Activated CD4-positive, alpha-beta memory T cell treated with anti-CD3 and anti-CD28 coated beads for 36 hours (primary cell): ENCODE results near the gene NEK11. TPM values are rescaled to one million over a fixed set of nuclear protein-coding genes. Genes with fewer than 3 reads are reported as not detected.

Experiments used
- CTCF ChIA-PET: fragments of 350-600 bp; sonication (Branson Sonifier 250); formaldehyde crosslinking; loops from one replicate; lab custom pipeline; 2021; ENCODE audit warnings: antibody characterized with exemption, inconsistent platforms; lab: Charles Lee
- POLR2A ChIA-PET: fragments of 350-600 bp; sonication (Branson Sonifier 250); formaldehyde crosslinking; loops from one replicate; lab custom pipeline; 2021; ENCODE audit warnings: antibody characterized with exemption; lab: Charles Lee
- DNase-seq: peaks from one replicate; pipeline ENCODE4 v3.0.0-alpha.2; 2020
- H3K27ac Mint-ChIP-seq: one replicate; pipeline ENCODE4 v1.8.0; 2021; ENCODE audit warnings: mixed read lengths
- H3K27me3 Mint-ChIP-seq: one replicate; pipeline ENCODE4 v1.8.0; 2021; ENCODE audit warnings: mixed read lengths
- H3K36me3 Mint-ChIP-seq: one replicate; pipeline ENCODE4 v1.8.0; 2021; ENCODE audit warnings: mixed read lengths
- H3K4me1 Mint-ChIP-seq: one replicate; pipeline ENCODE4 v1.8.0; 2021; ENCODE audit warnings: low read depth, mixed read lengths
- H3K4me3 Mint-ChIP-seq: one replicate; pipeline ENCODE4 v1.8.0; 2021; ENCODE audit warnings: mild to moderate bottlenecking, mixed read lengths
- H3K9me3 Mint-ChIP-seq: one replicate; pipeline ENCODE4 v1.8.0; 2021; ENCODE audit warnings: mixed read lengths
- intact Hi-C: fragments of 100-400 bp; cut with micrococcal nuclease; formaldehyde crosslinking; loops from one replicate; pipeline ENCODE4 v1.15.1; 2023
- total RNA-seq, 2 experiments: library from RNA; stranded (reverse); gene quantifications; one replicate each; pipeline ENCODE4 v1.2.3, GENCODE V29; 2021

NEK11 gene, protein sequence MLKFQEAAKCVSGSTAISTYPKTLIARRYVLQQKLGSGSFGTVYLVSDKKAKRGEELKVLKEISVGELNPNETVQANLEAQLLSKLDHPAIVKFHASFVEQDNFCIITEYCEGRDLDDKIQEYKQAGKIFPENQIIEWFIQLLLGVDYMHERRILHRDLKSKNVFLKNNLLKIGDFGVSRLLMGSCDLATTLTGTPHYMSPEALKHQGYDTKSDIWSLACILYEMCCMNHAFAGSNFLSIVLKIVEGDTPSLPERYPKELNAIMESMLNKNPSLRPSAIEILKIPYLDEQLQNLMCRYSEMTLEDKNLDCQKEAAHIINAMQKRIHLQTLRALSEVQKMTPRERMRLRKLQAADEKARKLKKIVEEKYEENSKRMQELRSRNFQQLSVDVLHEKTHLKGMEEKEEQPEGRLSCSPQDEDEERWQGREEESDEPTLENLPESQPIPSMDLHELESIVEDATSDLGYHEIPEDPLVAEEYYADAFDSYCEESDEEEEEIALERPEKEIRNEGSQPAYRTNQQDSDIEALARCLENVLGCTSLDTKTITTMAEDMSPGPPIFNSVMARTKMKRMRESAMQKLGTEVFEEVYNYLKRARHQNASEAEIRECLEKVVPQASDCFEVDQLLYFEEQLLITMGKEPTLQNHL
- total RNA-seq = 1 to 10 TPM; 1.2 to 1.3 TPM

DNA sequence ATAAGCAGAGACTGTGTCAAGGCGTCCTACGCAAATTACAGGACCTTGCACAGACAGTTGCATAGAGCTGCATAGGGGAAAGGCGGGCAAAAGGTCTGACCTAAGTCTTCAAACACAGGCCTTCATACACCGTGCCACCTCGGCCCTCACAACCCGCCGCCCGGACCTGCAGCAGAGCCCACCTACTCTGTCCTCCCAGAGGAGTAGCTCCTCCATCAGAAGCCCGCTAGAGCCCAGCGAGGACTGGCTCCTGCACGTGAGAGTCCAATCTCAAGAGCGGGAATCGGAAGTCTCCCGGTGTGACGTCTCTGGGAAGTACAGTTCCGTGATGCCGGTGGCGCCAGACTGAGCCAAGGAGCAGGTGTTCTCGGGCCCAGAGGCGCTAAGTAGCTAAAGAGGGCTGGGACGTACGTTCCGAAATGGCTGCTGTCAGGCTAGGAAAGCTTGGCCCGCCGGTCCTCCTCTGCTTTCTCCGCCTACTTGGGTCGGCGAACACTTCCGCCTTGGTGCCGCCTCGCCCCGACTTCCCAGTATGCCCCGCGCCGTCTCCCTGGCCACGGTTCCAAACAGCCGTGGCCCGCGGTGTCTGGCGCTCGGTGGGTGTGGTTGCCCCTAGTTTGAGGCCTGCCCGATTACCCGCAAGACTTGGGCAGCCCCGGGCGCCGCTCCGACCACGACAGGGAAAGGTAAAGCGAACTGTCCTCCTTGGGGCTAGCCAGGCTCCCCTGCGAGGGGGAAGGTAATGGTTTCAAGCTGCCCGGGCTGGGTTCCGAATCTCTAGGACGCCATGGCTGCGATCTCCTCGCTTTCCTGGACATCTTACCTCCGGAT, at the start of gene NEK11, which contains the start of gene ASTE1:
Gene NEK11, plus strand, starts transcription at position 557 of the 831 bp plus-strand sequence. CDS start 2,832 bp downstream, outside the sequence.
Gene ASTE1, minus strand, starts transcription at position 505 of the 831 bp plus-strand sequence. CDS start 1,519 bp downstream, outside the sequence.
- H3K36me3 Mint-ChIP-seq = peaks cover 24% of the 10 kb centered on the region

DNA sequence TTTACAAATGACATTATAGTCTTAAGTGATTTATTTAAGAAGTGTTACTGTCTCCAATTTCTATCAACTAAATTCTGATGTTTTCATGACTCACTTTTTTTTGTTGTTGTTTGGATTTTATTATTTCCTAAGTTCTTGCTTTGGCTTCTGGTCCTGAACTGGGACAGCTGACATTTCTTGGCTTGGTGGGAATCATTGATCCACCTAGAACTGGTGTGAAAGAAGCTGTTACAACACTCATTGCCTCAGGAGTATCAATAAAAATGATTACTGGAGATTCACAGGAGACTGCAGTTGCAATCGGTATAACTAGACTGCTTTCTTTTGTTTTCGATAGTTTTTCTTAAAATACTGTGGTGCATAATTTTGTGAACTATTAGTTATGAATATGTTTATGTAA, 47.6 kb upstream of the NEK11 start:
- POLR2A ChIA-PET = no interaction called here
- Mint-ChIP-seq H3K9me3 (no peaks in the 10 kb centered on the region), H3K4me1 (no peaks in the 10 kb centered on the region), H3K27me3 (no peaks in the 10 kb centered on the region), H3K36me3 (peaks cover 18% of the 10 kb centered on the region), H3K4me3 (no peak overlapping the region), H3K27ac (no peak overlapping the region)
- no peak for DNase-seq
- intact Hi-C loops = no loop called here
- CTCF ChIA-PET = no interaction called here

More for the DNA sequence above, at the start of gene NEK11, which contains the start of gene ASTE1:
- Mint-ChIP-seq H3K4me1 (peaks cover 41% of the 10 kb centered on the region), H3K27ac (peak within 1 kb of the TSS; percentile 90), H3K9me3 (no peaks in the 10 kb centered on the region), H3K4me3 (peak within 1 kb of the TSS; percentile 84), H3K27me3 (no peaks in the 10 kb centered on the region)
- peak; percentile 94 for DNase-seq
- ChIA-PET CTCF (interaction anchor here (1.3 to 2.2 kb wide), 2 partner anchors 13 to 134 kb away, joined by 3 to 9 read pairs; no protein-coding TSS in a partner anchor), POLR2A (interaction anchor here (0.8 to 2.5 kb wide), 7 partner anchors 8 to 133 kb away, joined by 3 to 12 read pairs (median 4); partner anchors contain the start of gene ATP2C1)
- intact Hi-C loops = loop anchor here (1.0 to 5.0 kb wide), 7 partner anchors 119 to 1390 kb away; partner anchors contain the start of genes DNAJC13, MRPL3, NUDT16 and PIK3R4

GRCh38 chr3:130981469-130981868, 45.2 kb upstream of the NEK11 start:
- no peaks in the 10 kb centered on the region for H3K4me1 Mint-ChIP-seq
- no peak overlapping the region for H3K4me3 Mint-ChIP-seq
- ChIA-PET POLR2A (no interaction called here), CTCF (no interaction called here)
- no peaks in the 10 kb centered on the region for H3K27me3 Mint-ChIP-seq
- no peak for DNase-seq
- H3K9me3 Mint-ChIP-seq = no peaks in the 10 kb centered on the region
- no peak overlapping the region for H3K27ac Mint-ChIP-seq
- intact Hi-C loops = no loop called here
- H3K36me3 Mint-ChIP-seq = peaks cover 14% of the 10 kb centered on the region

GRCh38 chr3:130990282-130990681, 36.4 kb upstream of the NEK11 start:
- H3K9me3 Mint-ChIP-seq = no peaks in the 10 kb centered on the region
- H3K27ac Mint-ChIP-seq = no peak overlapping the region
- ChIA-PET CTCF (no interaction called here), POLR2A (no interaction called here)
- H3K4me3 Mint-ChIP-seq = no peak overlapping the region
- H3K27me3 Mint-ChIP-seq = no peaks in the 10 kb centered on the region
- peaks cover 14% of the 10 kb centered on the region for H3K36me3 Mint-ChIP-seq
- DNase-seq = no peak
- intact Hi-C loops = no loop called here
- no peaks in the 10 kb centered on the region for H3K4me1 Mint-ChIP-seq

- ChIA-PET CTCF (interaction anchor here (0.9 kb wide), 1 partner anchor 625 kb away, joined by 3 read pairs; no protein-coding TSS in a partner anchor), POLR2A (no interaction called here)
- Mint-ChIP-seq H3K4me1 (no peaks in the 10 kb centered on the region), H3K36me3 (peaks cover 11% of the 10 kb centered on the region), H3K27ac (no peak overlapping the region), H3K4me3 (no peak overlapping the region), H3K9me3 (no peaks in the 10 kb centered on the region), H3K27me3 (no peaks in the 10 kb centered on the region)
- intact Hi-C loops = no loop called here
- DNase-seq = no peak
Measured at GRCh38 chr3:130991126-130991525, 35.6 kb upstream of the NEK11 start.

GRCh38 chr3:130992344-130992743, 34.3 kb upstream of the NEK11 start:
- Mint-ChIP-seq H3K27me3 (no peaks in the 10 kb centered on the region), H3K4me3 (no peak overlapping the region), H3K4me1 (no peaks in the 10 kb centered on the region), H3K27ac (no peak overlapping the region), H3K36me3 (peaks cover 15% of the 10 kb centered on the region), H3K9me3 (no peaks in the 10 kb centered on the region)
- CTCF ChIA-PET = no interaction called here
- POLR2A ChIA-PET = no interaction called here
- no peak for DNase-seq
- intact Hi-C loops = no loop called here

DNA sequence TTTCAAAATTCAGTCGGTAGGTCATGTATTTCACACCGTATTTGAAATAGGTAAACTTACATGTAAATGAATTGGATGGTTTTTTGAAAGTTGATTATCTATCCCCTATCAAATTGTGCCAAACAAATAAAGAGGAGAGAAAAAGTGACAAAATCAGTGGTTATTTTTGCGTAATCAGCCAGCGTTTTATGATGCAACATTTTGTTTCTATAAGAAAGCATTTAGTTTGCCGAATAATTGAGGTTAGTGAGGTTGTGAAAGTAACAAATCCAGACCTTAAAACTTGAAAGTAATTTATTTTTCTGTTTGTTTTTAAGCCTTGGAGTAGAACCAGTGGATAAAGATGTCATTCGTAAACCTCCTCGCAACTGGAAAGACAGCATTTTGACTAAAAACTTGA, 29.4 kb upstream of the NEK11 start:
- Mint-ChIP-seq H3K9me3 (no peaks in the 10 kb centered on the region), H3K4me1 (no peaks in the 10 kb centered on the region), H3K36me3 (peaks cover 18% of the 10 kb centered on the region), H3K27me3 (no peaks in the 10 kb centered on the region), H3K27ac (no peak overlapping the region), H3K4me3 (no peak overlapping the region)
- DNase-seq = no peak
- intact Hi-C loops = no loop called here
- ChIA-PET POLR2A (no interaction called here), CTCF (no interaction called here)

GRCh38 chr3:131001071-131001470, 25.6 kb upstream of the NEK11 start:
- no peak for DNase-seq
- ChIA-PET POLR2A (no interaction called here), CTCF (no interaction called here)
- H3K27me3 Mint-ChIP-seq = no peaks in the 10 kb centered on the region
- no peak overlapping the region for H3K4me3 Mint-ChIP-seq
- H3K9me3 Mint-ChIP-seq = no peaks in the 10 kb centered on the region
- intact Hi-C loops = no loop called here
- no peaks in the 10 kb centered on the region for H3K4me1 Mint-ChIP-seq
- H3K36me3 Mint-ChIP-seq = peaks cover 27% of the 10 kb centered on the region
- no peak overlapping the region for H3K27ac Mint-ChIP-seq

DNA sequence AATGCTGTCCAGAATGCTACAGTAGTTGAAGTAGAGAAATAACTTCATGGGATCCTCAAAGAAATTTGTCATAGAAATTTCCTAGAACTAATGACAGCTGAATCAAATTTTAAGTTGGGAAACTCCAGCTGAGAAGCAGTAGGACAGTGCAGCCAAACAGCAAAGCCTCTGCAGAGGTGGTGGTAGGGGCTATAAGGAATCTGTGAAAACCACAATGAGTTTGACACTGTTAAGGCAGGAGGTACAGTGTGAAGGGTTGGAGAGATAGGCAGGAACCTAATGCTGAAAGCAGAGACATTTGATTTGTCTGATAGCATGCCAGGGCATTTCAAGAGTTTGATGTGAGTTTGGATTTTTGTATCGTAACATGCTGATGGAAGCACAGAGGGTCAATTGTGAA, 22.1 kb upstream of the NEK11 start:
- Mint-ChIP-seq H3K36me3 (peaks cover 26% of the 10 kb centered on the region), H3K4me1 (peaks cover 8% of the 10 kb centered on the region), H3K27ac (no peak overlapping the region), H3K27me3 (no peaks in the 10 kb centered on the region), H3K9me3 (no peaks in the 10 kb centered on the region), H3K4me3 (no peak overlapping the region)
- DNase-seq = no peak
- ChIA-PET POLR2A (no interaction called here), CTCF (interaction anchor here (0.7 to 1.3 kb wide), 2 partner anchors 10 to 28 kb away, joined by 3 read pairs; no protein-coding TSS in a partner anchor)
- intact Hi-C loops = no loop called here

- Mint-ChIP-seq H3K4me3 (no peak overlapping the region), H3K4me1 (peaks cover 8% of the 10 kb centered on the region), H3K27ac (no peak overlapping the region), H3K9me3 (no peaks in the 10 kb centered on the region), H3K36me3 (peaks cover 29% of the 10 kb centered on the region), H3K27me3 (no peaks in the 10 kb centered on the region)
- ChIA-PET CTCF (no interaction called here), POLR2A (no interaction called here)
- DNase-seq = no peak
- intact Hi-C loops = no loop called here
Measured at GRCh38 chr3:131007256-131007655, 19.4 kb upstream of the NEK11 start.

DNA sequence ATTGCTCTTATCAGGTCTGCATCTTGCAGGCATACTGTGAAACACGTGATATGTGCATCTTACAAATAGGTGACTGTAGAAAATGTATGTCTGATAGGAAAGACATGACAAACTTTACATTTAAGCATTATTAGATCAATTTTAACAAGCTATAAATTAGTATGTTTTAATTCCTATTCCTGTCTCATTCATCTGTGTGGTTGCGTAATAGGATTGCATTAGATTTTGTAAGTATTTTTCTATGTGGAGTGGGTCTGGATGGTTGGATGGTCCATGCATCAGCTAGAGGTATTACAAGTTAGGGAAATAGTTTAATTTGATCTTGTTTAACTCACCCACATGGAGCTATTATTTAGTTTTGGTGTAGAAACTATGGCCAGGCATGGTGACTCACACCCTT, 18.9 kb upstream of the NEK11 start:
- H3K36me3 Mint-ChIP-seq = peaks cover 29% of the 10 kb centered on the region
- H3K4me3 Mint-ChIP-seq = no peak overlapping the region
- ChIA-PET POLR2A (no interaction called here), CTCF (no interaction called here)
- intact Hi-C loops = no loop called here
- H3K9me3 Mint-ChIP-seq = no peaks in the 10 kb centered on the region
- H3K4me1 Mint-ChIP-seq = peaks cover 8% of the 10 kb centered on the region
- no peaks in the 10 kb centered on the region for H3K27me3 Mint-ChIP-seq
- no peak overlapping the region for H3K27ac Mint-ChIP-seq
- DNase-seq = no peak

GRCh38 chr3:131008326-131008725, 18.4 kb upstream of the NEK11 start:
- Mint-ChIP-seq H3K27ac (no peak overlapping the region), H3K4me3 (no peak overlapping the region), H3K27me3 (no peaks in the 10 kb centered on the region), H3K36me3 (peaks cover 35% of the 10 kb centered on the region), H3K4me1 (peaks cover 9% of the 10 kb centered on the region), H3K9me3 (no peaks in the 10 kb centered on the region)
- ChIA-PET CTCF (no interaction called here), POLR2A (no interaction called here)
- intact Hi-C loops = no loop called here
- DNase-seq = no peak
